Smooth muscle cell (in vitro differentiated cells): ENCODE data around the gene KRT9. TPM values are rescaled to one million over a fixed set of nuclear protein-coding genes. Genes with fewer than 3 reads are reported as not detected.

Experiments
- DNase-seq: peaks from one replicate; lab custom pipeline; 2025; ENCODE audit not compliant: unreplicated experiment; lab: John Stamatoyannopoulos, UW
- H2AFZ ChIP-seq: fragments of 200-600 bp; sonication (generic); 2 replicates; pipeline ENCODE4 v1.6.0; 2016; ENCODE audit warnings: antibody characterized with exemption, low read depth, mild to moderate bottlenecking
- H3F3A ChIP-seq: fragments of 200-600 bp; sonication (generic); 2 replicates; pipeline ENCODE4 v1.6.0; 2017; ENCODE audit warnings: antibody characterized with exemption, low read depth
- H3K27ac ChIP-seq: fragments of 200-600 bp; sonication (generic); 2 replicates; pipeline ENCODE4 v1.5.1; 2016; ENCODE audit warnings: low read depth, mild to moderate bottlenecking
- H3K27me3 ChIP-seq: fragments of 200-600 bp; sonication (generic); 2 replicates; pipeline ENCODE4 v1.6.1; 2016; ENCODE audit warnings: low read depth, mild to moderate bottlenecking
- H3K36me3 ChIP-seq: fragments of 200-600 bp; sonication (generic); 2 replicates; pipeline ENCODE4 v1.5.1; 2016; ENCODE audit warnings: low read depth
- H3K4me1 ChIP-seq: fragments of 200-600 bp; sonication (generic); 2 replicates; pipeline ENCODE4 v1.5.1; 2016; ENCODE audit warnings: low read depth
- H3K4me2 ChIP-seq: fragments of 200-600 bp; sonication (generic); 2 replicates; pipeline ENCODE4 v1.6.0; 2016; ENCODE audit warnings: mild to moderate bottlenecking
- H3K4me3 ChIP-seq: fragments of 200-600 bp; sonication (generic); 2 replicates; pipeline ENCODE4 v1.5.1; 2016; ENCODE audit warnings: mild to moderate bottlenecking
- H3K79me2 ChIP-seq: fragments of 200-600 bp; sonication (generic); 2 replicates; pipeline ENCODE4 v1.6.0; 2016; ENCODE audit warnings: low read depth, mild to moderate bottlenecking
- H3K9ac ChIP-seq: fragments of 200-600 bp; sonication (generic); 2 replicates; pipeline ENCODE4 v1.6.0; 2016; ENCODE audit warnings: low read depth
- H3K9me3 ChIP-seq: fragments of 200-600 bp; sonication (generic); replicated peaks from 2 replicates; pipeline ENCODE4 v1.5.1; 2016; ENCODE audit warnings: low read depth
- H4K20me1 ChIP-seq: fragments of 200-600 bp; sonication (generic); 2 replicates; pipeline ENCODE4 v1.6.0; 2016; ENCODE audit warnings: low read depth
- CTCF ChIP-seq: fragments of 200-600 bp; sonication (generic); IDR thresholded peaks from 2 replicates; pipeline ENCODE4 v1.5.1; 2017; ENCODE audit warnings: borderline replicate concordance, mild to moderate bottlenecking, antibody characterized with exemption; ENCODE audit not compliant: insufficient read depth, poor library complexity, severe bottlenecking
- WGBS: methylation state at CpG from one replicate; pipeline ENCODE4 v1.1.7; 2016; ENCODE audit warnings: low lambda C conversion rate; 5-methylcytosine and 5-hydroxymethylcytosine counted together
- polyA plus RNA-seq: library from polyadenylated mRNA; unstranded; fragments of >200 nt; fragmentation: Nextera tagmentation; extraction: Ambion mirVana; gene quantifications from 2 replicates; pipeline ENCODE4 v1.2.1, GENCODE V29; 2016
- total RNA-seq: library from RNA; depleted of rRNA; stranded (reverse); fragments of >200 nt; gene quantifications from 2 replicates; pipeline ENCODE4 v1.2.3, GENCODE V29; 2014

Gene KRT9
- total and polyA plus RNA-seq, 2 experiments from 2014 or later: 0.22 TPM; not detected in 1

DNA sequence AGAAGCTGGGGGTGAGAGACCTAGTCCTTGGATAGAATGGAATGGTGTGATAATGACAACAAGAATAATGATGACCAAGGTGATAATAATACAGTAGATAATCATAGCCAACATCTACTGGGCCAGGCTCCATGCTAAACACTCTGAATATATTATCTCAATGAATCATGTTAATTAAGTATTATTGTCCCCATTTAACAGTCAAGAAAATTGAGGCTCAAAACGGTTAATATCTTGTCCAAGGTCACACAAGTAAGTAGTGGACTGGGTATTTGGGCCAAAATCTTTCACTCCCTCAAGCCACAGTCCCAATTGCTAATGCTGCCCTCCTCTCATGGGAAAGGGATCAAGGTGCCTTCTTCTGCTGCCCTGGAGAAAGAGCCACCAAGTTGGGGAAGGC, 39.9 kb downstream of the KRT9 start:
- H3K4me3 ChIP-seq: no peak overlapping the region
- no peak overlapping the region for H2AFZ ChIP-seq
- H3K79me2 ChIP-seq: peaks cover 2% of the 10 kb centered on the region
- no peak for TF ChIP-seq CTCF
- peaks cover 25% of the 10 kb centered on the region for H3K4me1 ChIP-seq
- H3K4me2 ChIP-seq: no peak overlapping the region
- H3K9me3 ChIP-seq: no peaks in the 10 kb centered on the region
- H3F3A ChIP-seq: peaks cover 13% of the 10 kb centered on the region
- no peak overlapping the region for H3K9ac ChIP-seq
- no peak for DNase-seq
- no peaks in the 10 kb centered on the region for H3K27me3 ChIP-seq
- H4K20me1 ChIP-seq: peaks cover 7% of the 10 kb centered on the region
- WGBS: 94% methylated on average over 1 of the region's 1 CpG
- H3K36me3 ChIP-seq: no peaks in the 10 kb centered on the region
- no peak overlapping the region for H3K27ac ChIP-seq

GRCh38 chr17:41530062-41531048, 41.5 kb downstream of the KRT9 start:
- H3K9me3 ChIP-seq: no peaks in the 10 kb centered on the region
- peaks cover 22% of the 10 kb centered on the region for H4K20me1 ChIP-seq
- no peaks in the 10 kb centered on the region for H3K36me3 ChIP-seq
- peak overlapping the region; percentile 92 for H3K27ac ChIP-seq
- no peak overlapping the region for H2AFZ ChIP-seq
- TF ChIP-seq CTCF: no peak
- peaks cover 9% of the 10 kb centered on the region for H3K79me2 ChIP-seq
- peak overlapping the region; percentile 68 for H3K4me2 ChIP-seq
- DNase-seq: no peak
- no peak overlapping the region for H3K4me3 ChIP-seq
- H3K27me3 ChIP-seq: no peaks in the 10 kb centered on the region
- H3K9ac ChIP-seq: peak overlapping the region; percentile 79
- 20% methylated on average over 8 of the region's 8 CpGs for WGBS
- peaks cover 7% of the 10 kb centered on the region for H3F3A ChIP-seq
- peaks cover 34% of the 10 kb centered on the region for H3K4me1 ChIP-seq

DNA sequence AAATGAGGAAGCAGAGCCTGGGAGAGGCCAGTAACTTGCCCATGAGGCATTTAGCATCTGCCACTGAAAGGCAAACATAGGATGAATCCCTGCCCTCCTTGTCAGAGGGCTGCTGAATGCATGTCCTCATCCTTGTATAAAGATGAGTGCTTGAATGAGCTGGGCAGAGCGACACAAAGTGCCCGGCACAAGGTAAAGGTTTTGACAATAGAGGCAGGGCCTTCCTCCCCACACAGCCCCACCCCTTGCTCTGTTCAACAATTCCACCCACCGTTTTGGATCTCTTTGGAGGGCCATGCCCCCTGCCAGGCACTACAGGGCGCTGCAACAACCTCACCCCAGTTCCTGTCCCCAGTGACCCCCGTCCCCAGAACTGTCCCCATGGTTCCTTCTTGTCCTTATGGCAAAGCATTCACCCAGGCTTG, 42.4 kb downstream of the KRT9 start:
- Histone ChIP-seq H3K4me3 (no peak overlapping the region), H3K36me3 (no peaks in the 10 kb centered on the region), H3F3A (peaks cover 7% of the 10 kb centered on the region), H3K9ac (peak overlapping the region; percentile 13), H3K4me1 (peaks cover 34% of the 10 kb centered on the region), H3K4me2 (peak overlapping the region; percentile 68), H3K79me2 (peaks cover 9% of the 10 kb centered on the region), H3K9me3 (no peaks in the 10 kb centered on the region), H2AFZ (no peak overlapping the region), H3K27me3 (no peaks in the 10 kb centered on the region), H4K20me1 (peaks cover 31% of the 10 kb centered on the region), H3K27ac (peak overlapping the region; percentile 92)
- DNase-seq: no peak
- WGBS: 51% methylated on average over 5 of the region's 5 CpGs
- no peak for TF ChIP-seq CTCF
